Endometrial microvascular endothelial cells (primary cell): Measurements from ENCODE around the gene PIGH. TPM values are rescaled to one million over a fixed set of nuclear protein-coding genes. Genes with fewer than 3 reads are reported as not detected.
"Not testable (repeated sequence)": the region's sequence is repeated elsewhere in the genome, so short reads cannot be mapped to it uniquely, and the experiment has no call there.

ENCODE experiments used
- in situ Hi-C: cut with HindIII; loops from 2 replicates; pipeline ENCODE4 v1.10.0; 2017; ENCODE audit warnings: low sequenced_read_pairs, low pct_unique_long_range_greater_than_20kb; ENCODE audit errors: inconsistent ontology term
- total RNA-seq: library from RNA; depleted of rRNA; stranded (reverse); fragments of >200 nt; gene quantifications from one replicate; pipeline ENCODE4 v1.2.3, GENCODE V29; 2015; ENCODE audit errors: inconsistent ontology term

The PIGH gene
- total RNA-seq, 1 donor from 2014 or later, result 22.8 TPM

DNA sequence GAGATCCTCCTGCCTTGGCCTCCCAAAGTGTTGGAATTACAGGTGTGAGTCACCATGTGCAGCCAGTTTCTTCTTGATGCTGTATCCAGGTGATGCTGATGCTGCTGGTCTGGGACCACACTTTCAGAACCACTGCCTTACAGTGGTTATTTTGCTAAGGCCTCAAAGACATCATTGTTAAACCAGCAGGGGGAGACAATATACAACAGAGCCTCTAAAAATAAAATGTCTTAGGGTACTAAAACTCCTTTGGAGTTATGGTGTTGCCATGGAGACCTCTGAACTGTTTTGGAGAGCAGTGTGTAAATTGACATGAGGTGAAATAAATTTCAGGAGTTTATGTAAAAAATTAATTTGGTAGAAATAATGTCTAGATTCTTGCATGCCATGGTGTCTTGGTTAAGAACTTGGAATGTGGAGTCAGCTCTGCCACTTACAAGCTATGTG, 18.6 kb upstream of the PIGH start:
- in situ Hi-C loops, result no loop called here

DNA sequence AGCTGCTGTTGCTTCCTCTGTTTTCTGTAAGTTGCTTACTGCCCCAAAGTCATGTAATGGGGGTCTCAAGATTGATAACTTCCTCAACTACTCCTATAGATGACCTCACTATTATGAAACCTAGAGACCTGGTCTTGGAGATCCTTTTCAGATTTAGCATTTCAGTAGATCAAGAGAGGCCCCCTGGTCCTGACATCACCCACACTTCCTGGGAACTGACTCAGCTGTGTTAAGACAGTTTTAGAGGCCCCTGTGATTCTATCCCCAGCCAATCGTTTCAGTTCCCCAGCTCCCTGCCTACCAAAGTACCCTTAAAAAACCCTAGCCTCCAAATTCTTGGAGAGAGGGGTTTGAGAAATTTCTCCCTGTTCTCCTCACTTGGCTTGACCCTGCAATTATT, 10.4 kb upstream of the PIGH start:
- in situ Hi-C loops, result no loop called here

DNA sequence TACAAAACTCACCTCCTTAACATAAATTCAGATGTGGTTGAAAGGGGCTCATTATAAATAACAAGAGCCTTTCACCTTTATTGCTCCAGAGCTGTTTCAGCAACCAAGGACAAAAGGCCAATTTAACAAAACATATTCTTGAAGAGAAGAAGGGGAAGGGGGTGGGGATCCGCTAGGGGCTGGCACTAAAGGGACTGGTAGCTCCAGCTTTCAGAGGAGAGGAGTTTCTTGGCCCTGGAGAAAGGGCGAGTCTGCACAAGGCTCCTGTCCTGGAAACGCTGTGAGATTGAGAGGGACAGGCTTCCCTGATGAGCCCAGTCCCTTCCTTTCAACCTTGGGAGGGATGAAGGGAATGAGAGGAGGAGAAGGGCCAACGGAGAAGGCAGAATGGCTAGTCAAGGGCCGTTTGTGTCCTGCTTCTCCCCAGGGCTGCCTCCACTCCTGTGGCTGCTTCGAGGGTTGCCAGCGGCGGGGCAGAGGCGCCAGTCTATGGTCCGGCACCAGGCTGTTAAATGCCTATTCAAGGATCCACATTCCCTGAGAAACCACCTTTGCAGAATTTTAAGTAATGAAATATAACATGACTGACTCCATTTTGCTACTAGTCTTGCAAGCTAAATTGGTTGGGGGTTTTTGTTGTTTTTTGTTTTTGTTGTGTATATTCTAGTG, 9.7 kb upstream of the PIGH start:
- in situ Hi-C loops, result no loop called here

DNA sequence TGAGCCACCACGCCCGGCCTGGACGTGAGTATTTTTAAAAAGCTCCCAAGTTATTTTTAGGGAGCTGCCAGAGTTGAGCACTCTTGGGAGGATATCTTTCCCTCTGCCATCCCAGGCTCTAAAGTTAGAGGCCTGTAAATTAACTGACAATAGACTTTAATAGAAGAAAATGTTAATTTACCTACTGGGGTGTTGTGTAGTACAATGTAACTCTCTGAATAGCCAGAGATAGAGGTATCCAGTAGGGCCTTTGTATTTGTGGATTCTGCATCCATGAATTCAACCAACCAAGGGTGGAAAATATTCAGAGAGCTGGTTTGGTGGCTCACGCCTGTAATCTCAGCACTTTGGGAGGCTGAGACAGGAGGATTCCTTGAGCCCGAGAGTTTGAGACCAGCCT, 7.6 kb upstream of the PIGH start:
- in situ Hi-C loops, result no loop called here

DNA sequence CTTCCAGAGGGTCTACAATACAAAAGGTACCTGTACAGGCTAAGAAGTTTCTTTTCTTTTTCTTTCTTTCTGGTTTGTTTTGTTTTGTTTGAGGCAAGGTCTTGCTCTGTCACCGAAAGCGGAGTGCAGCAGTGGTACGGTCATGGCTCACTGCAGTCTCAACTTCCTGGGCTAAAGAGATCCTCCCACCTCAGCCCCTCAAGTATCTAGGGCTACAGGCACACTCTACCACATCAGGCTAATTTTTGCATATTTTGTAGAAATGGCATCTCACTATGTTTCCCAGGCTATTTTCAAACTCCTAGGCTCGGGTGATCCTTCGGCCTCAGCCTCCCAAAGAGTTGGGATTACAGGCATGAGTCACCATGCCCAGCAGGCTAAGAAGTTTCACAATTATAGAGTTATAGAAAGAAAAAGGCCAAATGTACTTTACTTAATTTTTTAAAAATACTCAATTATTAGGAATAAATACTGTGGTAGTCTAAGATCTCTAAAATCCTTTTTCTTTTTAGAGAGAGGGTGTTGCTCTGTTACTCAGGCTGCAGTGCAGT, 3.0 kb upstream of the PIGH start:
- in situ Hi-C loops, result no loop called here

DNA sequence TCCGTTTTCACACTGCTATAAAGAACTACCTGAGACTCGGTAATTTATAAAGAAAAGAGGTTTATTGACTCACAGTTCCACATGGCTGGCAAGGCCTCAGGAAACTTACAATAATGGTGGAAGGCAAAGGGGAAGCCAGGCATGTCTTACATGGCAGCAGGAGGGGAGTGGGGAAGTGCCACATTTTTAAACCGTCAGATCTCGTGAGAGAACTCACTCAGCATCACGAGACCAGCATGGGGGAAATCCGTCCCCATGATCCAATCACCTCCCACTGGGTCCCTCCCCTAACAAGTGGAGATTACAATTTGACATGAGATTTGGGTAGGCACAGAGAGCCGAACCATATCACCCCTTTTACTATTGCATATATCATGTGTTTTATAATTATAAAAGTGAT, 2.0 kb upstream of the PIGH start:
- in situ Hi-C loops, result no loop called here

DNA sequence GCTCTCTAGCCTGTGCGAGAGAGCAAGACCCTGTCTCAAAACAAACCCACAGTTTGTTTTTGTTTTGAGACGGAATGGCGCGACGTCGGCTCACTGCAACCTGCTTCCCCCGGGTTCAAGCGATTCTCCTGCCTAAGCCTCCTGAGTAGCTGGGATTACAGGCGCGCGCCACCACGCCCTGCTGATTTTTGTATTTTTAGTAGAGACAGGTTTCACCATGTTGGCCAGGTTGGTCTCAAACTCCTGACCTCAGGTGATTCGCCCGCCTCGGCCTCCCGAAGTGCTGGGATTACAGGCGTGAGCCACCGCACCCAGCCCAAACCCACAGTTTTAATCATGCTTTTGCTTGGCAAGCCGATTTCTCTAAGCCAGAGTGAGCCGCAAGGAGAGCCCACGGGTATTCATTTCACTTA, 500 bp upstream of the PIGH start:
- in situ Hi-C loops, result not testable (repeated sequence)

DNA sequence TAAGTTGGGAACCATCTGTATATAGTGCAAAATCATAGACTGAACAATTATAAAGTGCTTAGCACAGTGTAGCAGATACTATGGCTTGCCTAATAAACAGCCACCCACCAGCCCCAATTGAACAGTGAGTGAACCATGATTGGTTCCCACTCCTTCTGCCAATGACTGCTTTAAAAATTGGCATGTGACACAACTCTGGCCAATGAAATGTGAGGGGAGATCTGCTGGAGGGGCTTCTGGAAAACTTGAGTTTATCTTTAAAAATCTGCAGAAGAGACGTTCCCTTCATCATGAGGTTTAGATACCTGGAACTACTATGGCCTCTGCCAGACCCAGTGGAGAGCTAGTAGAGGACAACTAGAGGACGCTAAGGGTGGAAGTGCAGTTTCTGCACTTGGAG, 4.7 kb downstream of the PIGH start:
- in situ Hi-C loops, result no loop called here

DNA sequence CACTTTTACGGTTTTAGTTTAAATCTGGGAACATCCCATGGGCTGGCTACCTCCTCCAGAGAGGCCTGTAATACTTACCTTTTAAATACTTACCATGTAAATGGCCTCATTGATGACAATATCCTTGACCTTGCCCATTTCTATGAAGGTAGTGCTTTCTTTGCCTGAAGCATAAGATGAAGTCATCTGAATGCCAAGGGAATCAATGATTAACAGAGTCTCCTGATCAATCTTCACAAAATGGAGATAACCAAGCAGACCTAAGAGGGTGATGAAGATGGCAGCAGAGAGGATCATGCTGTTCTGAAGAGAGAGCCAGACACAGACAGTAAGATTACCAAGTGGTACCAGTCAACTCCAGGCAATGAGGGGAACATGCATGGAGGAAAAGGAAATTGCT, 6.4 kb downstream of the PIGH start:
- in situ Hi-C loops, result not testable (repeated sequence)

DNA sequence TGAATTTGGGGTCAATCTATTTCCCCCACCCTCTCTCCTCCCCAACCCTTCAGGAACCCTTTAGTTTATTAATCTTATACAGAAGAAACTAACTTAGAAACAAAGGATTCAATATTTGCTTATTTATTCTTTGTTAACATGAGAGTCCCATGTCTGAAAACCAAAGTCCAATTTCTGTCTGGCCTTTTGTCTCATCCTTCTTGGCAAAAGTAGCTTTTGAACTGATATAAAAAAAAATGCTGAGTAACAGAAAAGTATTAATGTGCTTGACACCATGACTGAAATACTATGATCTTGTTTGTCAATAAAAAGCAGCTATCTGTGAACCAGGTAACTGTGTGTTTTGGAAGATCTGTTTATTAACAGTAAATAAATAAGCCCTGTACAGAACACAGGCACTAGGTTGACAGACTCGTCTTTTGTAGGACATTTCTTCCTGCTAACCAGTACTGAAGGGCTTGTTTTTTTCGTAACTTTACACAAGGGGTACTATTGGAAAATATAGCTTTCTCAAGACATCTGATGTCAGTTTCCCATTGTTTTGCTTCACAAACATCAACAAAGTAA, 10.8 kb downstream of the PIGH start:
- in situ Hi-C loops, result loop anchor here (10.0 kb wide), 1 partner anchor 106 kb away; the partner anchor contains the start of gene RDH11

DNA sequence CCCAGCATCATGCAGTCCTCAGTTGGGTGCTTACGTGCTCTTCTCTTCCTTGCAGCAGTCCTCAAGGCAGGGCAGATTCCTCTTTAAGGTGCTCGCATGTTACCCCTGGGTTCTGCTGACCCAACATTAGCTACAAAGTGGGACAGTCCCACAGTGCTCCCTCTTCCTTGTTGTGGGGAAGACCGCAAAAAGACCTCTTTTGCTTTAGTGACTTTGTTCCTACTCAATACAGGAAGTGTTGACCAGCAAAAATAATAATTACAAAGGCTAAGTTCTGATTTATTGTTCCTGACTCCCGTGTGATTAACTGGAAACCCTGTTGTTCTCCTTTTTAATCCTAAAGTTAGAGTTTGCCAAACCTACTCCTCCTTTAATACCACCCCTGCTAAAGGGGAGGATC, 13.7 kb downstream of the PIGH start:
- in situ Hi-C loops, result loop anchor here (10.0 kb wide), 1 partner anchor 108 kb away; the partner anchor contains the start of gene RDH11

DNA sequence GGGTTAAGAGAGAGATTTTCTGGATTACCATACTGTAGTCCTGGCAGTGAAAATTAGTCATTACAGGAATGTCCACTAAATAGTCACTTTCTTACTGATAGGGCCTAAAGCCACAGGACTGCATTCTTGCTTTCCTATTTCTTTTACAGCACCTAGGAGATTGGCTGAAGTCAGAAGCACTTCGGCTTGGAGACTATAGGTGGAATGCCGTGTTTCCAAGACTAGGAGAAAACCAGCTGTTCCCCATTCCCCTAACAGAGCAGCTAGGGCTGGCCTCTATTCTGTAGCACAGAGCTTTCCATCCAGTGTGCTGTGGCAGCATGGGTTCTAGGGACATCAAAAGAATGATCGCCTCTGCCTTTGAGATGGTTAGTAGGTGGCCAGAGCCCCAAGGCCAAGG, 15.1 kb downstream of the PIGH start:
- in situ Hi-C loops, result loop anchor here (10.0 kb wide), 1 partner anchor 110 kb away; the partner anchor contains the start of gene RDH11

DNA sequence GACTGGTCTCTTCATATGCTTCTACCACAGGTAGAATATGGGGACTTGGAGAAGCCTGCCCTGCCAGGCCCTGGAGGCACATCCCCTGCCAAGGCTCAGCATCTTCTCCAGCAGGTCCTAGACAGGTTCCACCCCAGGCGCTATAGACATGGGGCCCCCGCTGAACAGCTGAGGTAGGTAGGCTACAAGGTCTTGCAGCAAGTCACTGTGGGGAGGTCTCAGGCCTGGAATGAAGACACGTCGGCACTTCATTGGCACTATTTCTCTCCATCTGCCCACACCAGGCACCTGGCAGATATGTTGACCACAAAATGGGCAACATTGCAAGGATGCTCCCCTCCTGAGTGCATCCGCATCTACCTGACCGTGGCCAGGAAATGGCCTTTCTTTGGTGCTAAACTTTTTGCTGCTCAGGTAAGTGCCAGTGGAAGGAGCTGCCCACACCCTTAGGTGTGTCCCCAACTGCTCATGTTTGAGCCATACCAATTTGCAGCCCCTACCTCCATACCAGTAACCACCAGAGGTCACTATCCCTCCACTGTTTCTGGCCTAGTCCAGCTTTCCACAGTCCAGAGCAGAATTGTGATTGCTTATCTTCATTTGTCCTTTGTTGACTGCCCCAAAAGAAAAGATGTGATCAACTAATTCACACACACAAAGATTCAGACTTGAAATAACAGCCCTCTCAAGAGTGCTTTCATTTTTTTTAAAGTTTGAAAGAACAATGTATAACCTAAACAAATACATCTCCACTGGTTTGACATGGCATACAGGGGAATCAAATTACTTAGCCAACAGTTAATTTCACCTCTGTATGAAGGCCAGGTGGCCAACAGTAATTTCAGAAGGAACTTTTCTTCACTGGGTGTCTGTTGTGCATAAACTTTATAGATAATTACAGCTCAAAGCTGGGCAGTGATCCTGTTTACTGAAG, 16.1 kb downstream of the PIGH start:
- in situ Hi-C loops, result loop anchor here (10.0 kb wide), 1 partner anchor 111 kb away; the partner anchor contains the start of gene RDH11

DNA sequence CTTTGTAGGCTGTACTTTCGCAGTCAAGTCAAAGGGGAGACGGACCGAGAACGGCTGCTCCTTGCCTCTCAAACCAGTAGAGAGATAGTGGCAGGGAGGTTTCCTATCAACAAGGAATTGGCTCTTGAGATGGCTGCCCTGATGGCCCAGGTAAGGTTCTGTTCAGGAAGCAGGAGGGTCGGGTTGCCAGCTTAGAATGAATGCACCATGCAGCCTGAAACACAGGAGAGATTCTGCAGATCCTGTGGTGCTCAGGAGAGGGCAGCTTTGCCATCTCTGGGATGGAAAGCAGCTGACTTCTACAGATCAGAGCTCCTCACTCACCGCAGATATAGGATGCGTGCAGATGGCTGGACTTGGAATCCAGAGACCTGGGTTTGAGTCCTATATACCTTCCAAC, 18.0 kb downstream of the PIGH start:
- in situ Hi-C loops, result loop anchor here (10.0 kb wide), 1 partner anchor 113 kb away; the partner anchor contains the start of gene RDH11

DNA sequence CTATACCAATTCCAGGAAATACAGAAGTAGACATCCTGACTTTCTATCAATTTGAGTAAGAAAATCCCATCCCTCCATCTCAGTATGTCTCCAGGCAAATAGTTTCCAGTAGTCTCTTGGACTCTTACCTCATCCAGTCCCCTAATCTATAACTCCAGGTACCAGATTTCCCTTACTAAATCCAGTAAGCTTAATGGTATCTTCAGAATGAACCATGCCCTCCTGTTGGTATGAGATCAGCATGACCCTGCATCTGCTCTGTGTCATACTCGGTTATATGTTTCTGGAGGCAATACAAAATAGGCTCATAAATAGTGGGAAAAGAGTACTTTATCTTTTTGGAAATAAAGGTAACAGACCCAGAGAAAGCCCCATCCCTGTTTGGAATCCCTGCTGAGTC, 18.4 kb downstream of the PIGH start:
- in situ Hi-C loops, result loop anchor here (10.0 kb wide), 1 partner anchor 113 kb away; the partner anchor contains the start of gene RDH11

DNA sequence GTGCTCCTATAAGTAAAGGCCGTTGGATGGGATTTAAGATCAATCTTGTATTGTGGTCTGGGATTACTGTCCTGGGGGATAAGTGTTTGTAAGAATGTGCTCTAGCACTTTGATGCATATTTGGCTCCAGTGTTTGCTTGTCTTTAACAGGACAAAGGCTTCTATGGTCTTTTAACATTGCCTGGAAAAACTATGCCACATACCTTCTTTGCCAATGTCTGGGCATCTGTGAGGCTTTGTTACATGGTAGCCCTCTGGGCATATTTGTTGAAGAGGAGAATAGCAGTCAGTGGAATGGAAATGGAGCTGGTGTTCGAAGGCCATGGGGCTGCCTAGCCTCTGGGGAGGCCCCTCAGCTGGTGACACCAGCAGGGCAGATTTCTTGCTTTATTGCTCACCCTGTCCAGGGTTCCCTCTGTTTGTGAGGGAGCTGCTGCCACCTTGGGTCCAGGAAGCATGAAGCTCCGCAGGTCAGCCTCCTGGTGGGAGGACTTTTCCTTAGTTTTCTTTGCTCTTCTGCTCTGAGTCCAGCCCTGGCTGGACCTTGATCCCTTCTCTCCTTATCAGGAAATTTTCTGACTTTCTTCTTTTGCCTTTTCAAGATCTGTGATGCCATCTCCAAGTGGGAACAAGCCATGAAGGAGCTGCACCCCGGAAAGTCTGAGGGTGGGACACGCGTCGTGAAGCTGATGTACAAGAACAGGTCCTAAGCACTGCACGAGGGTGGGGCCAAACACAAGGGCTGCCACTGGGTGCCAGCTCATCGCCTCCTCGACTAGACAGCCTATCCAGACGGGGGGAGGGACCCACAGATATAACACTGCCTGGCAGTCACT, 19.5 kb downstream of the PIGH start:
- in situ Hi-C loops, result loop anchor here (10.0 kb wide), 1 partner anchor 114 kb away; the partner anchor contains the start of gene RDH11

DNA sequence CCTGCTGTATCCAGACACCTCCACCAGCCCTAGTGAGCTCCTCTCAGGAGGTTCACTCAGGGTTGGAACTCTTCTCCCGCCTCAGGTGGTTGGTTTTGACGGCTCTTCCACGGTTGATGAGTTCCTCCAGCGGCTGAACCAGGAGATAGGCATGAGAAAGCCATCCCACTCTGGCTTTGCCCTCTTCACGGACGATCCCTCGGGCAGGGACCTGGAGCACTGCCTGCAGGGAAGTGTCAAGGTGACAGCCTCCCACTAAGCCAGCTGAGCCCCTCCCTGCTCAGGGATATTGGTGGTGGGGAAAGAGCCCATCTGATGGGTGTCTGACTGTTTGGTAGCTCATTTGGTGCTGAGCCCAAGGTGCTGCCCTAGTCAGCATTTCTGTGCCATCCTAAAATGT, 20.4 kb downstream of the PIGH start:
- in situ Hi-C loops, result loop anchor here (10.0 kb wide), 1 partner anchor 115 kb away; the partner anchor contains the start of gene RDH11

DNA sequence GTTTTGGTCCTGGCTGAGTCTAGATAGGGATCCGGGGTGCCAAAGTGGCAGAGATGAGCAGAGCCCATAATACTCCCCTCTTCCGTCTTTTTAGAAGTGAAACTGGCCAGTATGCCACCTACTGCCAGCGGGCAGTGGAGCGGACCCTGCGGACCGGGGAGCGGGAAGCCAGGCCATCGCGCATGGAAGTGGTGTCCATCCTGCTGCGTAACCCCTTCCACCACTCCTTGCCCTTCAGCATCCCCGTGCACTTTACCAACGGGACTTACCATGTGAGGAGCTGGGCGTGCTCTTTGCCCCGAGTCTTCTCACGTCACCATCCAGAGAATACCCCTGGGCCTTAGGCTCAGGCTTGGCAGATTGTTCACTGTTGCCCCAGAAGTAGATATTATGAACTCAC, 21.0 kb downstream of the PIGH start:
- in situ Hi-C loops, result no loop called here
